ENCODE data around the gene NRP1.

The NRP1 gene

GRCh38 chr10:33134011-33134751, 200.3 kb downstream of the NRP1 start:
- in situ Hi-C loops (cut with MboI; ENCODE audit: low sequenced_read_pairs) = no loop called here

- in situ Hi-C loops (cut with MboI; ENCODE audit: low sequenced_read_pairs) = no loop called here
Observed at GRCh38 chr10:33133557-33133956, 200.9 kb downstream of the NRP1 start.

DNA sequence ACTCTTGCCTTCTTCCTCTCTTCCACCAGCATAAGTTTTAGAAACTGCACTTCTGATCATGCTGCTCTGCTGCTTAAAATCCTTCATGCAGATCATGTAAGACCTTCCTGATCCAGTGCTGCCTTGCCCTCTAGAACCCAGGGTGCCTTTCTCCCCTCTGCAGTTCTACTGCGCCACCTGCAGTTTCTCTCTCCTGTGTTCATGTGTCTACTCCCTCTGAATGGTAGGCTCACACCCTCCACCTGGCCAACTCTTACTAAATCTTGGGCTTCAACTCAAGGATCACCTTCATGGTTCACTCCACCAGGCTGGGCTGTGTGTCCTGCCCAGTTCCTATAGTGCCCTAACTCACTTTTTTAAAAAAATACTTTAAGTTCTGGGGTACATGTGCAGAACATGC, 201.8 kb downstream of the NRP1 start:
- in situ Hi-C loops (cut with MboI; ENCODE audit: low sequenced_read_pairs) = no loop called here

DNA sequence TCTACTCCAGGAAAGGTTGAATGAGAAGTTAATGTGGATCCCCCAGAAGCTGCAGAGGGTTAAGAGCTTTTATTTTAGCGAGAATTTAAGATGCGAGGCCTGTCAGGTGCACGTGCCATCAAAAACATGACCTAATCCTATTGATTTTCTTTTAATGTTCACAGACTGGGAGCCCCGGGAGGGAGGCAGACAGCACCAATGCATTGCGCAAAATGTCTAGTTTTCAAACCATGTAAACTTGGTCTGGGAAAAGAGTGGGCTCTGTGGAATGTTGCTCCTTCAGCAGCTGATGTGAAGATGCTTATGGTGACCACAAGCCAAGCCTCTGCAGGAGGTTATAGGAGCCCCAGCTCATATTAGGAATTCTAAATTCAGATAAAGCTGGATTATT, 204.5 kb downstream of the NRP1 start:
- in situ Hi-C loops (cut with MboI; ENCODE audit: low sequenced_read_pairs) = no loop called here

GRCh38 chr10:33129141-33129995, 205.1 kb downstream of the NRP1 start:
- in situ Hi-C loops (cut with MboI; ENCODE audit: low sequenced_read_pairs) = no loop called here

- in situ Hi-C loops (cut with MboI; ENCODE audit: low sequenced_read_pairs) = no loop called here
Observed at GRCh38 chr10:33127622-33128021, 206.8 kb downstream of the NRP1 start.
